CD1c-positive myeloid dendritic cell (primary cell): Measurements from ENCODE around the gene EEF1AKMT1.

Experiments used
- DNase-seq: peaks from one replicate; pipeline ENCODE4 v3.0.0-alpha.2; 2016; ENCODE audit errors: extremely low spot score

EEF1AKMT1 gene, protein sequence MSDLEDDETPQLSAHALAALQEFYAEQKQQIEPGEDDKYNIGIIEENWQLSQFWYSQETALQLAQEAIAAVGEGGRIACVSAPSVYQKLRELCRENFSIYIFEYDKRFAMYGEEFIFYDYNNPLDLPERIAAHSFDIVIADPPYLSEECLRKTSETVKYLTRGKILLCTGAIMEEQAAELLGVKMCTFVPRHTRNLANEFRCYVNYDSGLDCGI

GRCh38 chr13:20773194-20774080 lies at the start of gene EEF1AKMT1:
TSS of gene EEF1AKMT1 (minus strand) at chr13:20773961. CDS start at chr13:20757598, 16,363 bp downstream.
- DNase-seq, result peak; percentile 98

GRCh38 chr13:20823071-20823470 lies 49.3 kb upstream of the EEF1AKMT1 start:
- no peak for DNase-seq

DNA sequence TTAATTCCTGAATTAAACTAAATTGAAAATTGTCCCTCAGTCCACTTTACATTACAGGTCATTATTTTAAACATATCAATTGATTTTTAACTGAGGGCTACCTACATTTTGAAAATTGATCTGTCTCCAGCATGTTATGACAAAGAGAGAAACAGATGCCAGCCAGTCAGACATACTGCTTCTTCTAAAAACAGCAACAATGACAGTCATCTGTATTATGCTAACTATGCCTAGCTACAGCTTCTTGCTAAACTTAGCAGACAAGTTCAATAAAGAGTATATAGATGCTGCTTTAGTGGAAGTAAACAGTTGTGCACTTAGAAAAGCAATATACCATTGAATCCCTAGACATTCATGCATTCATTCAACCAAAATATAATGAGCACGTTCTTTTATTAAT lies 48.6 kb upstream of the EEF1AKMT1 start:
- no peak for DNase-seq

- no peak for DNase-seq
These were observed 46.0 kb upstream of the EEF1AKMT1 start for GRCh38 chr13:20819715-20820114.

- no peak for DNase-seq
These were observed 41.7 kb upstream of the EEF1AKMT1 start for GRCh38 chr13:20815464-20815863.

GRCh38 chr13:20814224-20814910 lies 40.6 kb upstream of the EEF1AKMT1 start:
- DNase-seq, result no peak

DNA sequence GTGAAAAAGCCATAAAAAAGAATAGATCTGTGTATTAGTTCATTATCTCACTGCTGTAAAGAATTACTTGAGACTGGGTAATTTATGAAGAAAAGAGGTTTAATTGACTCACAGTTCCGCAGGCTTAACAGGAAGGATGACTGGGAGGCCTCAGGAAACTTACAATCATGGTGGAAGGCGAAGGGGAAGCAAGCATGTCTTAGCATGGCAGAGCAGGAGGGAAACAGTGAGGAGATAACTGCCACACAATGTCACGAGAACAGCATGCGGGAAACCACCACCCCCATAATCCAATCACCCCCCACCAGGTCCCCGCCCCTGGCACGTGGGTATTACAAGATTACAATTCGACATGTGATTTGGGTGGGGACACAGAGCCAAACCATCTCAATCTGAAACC lies 39.1 kb upstream of the EEF1AKMT1 start:
- DNase-seq, result no peak

GRCh38 chr13:20810808-20811207 lies 37.0 kb upstream of the EEF1AKMT1 start:
- DNase-seq, result no peak

DNA sequence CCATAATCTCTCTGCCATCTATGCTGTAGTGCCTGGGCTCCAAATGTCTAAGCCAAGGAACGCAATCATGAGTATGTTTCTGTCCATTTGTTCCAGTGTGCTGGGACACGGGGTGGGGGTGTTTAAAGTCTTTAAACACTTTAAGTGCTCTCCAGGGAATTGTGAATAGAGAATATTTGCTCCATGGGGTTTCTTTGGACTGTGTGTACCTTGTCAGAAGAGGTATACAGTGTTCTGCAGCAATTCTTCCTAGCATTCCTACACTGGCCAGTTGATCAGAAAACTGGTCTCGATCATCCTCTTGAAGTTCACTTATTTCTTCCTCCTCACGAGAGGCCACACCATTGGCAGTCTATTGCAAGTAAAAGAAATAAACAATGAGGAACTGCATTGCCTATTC lies 35.1 kb upstream of the EEF1AKMT1 start:
- DNase-seq, result no peak

- DNase-seq, result no peak
These were observed 29.6 kb upstream of the EEF1AKMT1 start for GRCh38 chr13:20803180-20803965.

GRCh38 chr13:20801707-20802106 lies 27.9 kb upstream of the EEF1AKMT1 start:
- peak; percentile 24 for DNase-seq

GRCh38 chr13:20799726-20800416 lies 26.1 kb upstream of the EEF1AKMT1 start:
- no peak for DNase-seq

- no peak for DNase-seq
These were observed 24.3 kb upstream of the EEF1AKMT1 start for GRCh38 chr13:20798027-20798426.

GRCh38 chr13:20796791-20797508 lies 23.2 kb upstream of the EEF1AKMT1 start:
- no peak for DNase-seq

GRCh38 chr13:20789665-20790064 lies 15.9 kb upstream of the EEF1AKMT1 start:
- no peak for DNase-seq

DNA sequence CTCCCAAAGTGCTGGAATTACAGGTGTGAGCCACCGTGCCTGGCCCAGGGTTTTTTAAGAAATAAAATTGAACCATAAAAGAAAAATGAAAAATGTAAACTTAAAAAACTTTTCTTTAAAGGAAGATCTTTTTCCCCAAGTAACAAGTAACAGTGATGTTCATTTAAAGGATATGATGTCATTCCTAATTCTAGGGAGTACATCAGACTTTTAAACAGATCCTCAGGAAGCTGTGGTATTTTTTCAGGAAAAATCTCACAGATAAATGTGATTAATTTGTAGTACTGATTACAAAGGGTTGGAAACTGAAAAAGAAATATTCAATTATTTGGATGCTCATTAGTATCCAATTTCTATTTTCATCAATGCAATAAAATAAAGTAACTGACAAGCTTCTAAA lies 14.6 kb upstream of the EEF1AKMT1 start:
- DNase-seq, result no peak

- peak; percentile 18 for DNase-seq
These were observed 13.4 kb upstream of the EEF1AKMT1 start for GRCh38 chr13:20787180-20787579.

DNA sequence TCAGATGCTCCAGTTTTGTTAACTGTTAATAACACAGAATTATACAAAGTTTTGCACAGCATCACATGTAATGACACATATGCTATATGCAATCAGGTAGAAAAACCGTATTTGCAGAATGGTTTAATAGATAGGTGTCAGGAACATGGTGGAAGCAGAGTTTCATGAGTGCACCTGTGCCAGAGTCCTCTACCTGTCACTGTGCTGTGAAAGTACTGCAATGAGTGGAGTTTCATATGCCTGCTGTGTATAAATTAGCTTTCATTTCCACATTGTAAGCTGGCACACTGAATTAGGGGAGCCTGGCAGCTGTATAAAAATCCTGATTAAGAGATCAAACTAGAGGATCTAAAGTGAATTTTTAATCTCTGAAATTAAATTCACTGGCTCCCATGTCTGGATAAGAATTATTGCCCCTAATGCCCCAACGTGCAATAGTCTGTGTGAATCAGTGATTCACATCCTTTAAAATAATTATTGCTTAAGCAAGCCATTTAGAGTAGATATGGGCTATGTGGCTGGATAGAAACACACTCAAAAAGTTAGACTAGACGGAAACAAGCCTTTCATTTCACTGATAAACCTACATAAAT lies 8.5 kb upstream of the EEF1AKMT1 start:
- DNase-seq, result no peak

GRCh38 chr13:20780317-20780716 lies 6.6 kb upstream of the EEF1AKMT1 start:
- no peak for DNase-seq

DNA sequence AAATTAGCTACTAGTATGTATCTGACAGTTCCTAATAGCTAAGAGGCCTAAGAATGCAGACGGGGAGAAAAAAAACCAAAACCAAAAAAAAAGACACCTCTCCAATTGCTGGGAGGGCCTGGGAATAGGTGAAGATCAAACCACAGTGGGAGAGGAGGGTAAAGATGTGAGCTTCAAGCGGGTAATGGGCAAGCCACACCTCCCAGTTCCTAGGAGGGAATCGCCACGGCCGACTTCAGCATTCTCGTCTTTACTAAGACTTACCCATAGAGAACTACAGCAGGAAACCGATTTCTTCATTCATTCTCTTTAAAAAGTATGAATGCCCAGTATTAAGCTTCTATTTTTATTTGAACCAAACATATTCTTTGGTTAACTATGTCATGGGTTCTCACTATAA lies 5.6 kb upstream of the EEF1AKMT1 start:
- no peak for DNase-seq
